Limb (tissue), 2 donors: ENCODE data around the gene CUL5.
"Not testable (repeated sequence)": the region's sequence is repeated elsewhere in the genome, so short reads cannot be mapped to it uniquely, and the experiment has no call there.

Experiments used
- DNase-seq, 2 donors: peaks; one replicate each; pipeline ENCODE4 v3.0.0-alpha.2; 2016; ENCODE audit errors: extremely low spot score in 2 of 2

CUL5 gene

DNA sequence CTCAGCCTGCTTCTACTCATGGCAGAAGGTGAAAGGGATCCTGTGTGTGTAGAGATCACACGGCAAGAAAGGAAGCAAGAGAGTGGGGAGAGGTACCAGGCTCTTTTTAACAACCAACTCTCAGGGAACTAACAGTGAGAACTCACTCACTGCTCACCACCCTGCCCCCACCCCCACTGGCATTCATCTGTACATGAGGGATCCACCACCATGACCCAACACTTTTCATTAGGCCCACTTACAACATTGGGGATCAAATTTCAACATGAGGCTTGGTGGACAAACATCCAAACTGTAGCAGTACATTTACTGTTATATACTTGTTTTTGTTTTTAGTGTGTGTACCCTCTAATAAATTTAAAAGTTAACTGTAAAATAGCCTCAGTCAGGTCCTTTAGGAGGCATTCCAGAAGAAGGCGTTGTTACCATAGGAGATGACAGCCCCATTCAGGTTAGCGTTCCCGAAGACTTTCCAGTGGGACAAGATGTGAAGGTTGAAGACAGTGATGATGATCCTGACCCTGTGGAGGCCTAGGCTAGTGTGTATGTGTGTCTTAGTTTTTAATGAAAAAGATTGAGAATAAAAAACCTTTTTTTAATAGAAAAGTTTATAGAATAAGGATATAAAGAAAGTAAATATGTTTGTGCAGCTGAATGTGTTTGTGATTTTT, 11.3 kb downstream of the CUL5 start:
- DNase-seq: no peak

DNA sequence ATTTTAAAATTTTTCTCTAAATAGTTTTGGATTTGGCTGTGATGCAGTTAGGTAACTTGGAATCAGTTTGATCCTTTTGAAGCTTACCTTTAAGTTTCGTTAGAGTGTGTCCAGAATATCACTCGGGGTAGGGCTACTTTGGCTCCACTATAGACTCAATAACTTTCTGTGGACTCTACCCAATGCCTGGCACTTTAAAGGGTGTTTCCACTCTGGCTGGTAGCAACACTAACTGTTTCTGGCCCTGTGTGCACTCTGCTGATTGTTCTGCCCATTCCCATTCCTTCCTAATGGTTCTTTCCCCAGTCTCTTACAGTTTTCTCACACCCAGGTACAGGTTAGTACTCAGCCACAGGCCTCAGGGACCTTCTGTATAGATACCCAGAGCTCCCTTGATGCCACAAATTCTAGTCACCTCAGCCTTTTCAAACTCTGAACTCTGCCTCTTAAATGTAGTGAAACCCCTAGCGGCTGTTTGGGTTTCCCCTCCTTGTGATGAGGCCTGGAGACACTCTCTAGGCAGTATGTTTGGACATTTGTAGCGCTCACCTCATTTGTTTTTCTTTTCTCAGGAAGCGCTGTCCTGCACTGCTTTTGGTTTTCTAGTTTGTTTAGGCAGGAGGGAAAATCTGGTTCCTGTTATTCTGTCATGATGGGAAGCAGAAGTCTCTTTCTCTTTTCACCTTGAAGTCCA, 16.8 kb downstream of the CUL5 start:
- no peak for DNase-seq

DNA sequence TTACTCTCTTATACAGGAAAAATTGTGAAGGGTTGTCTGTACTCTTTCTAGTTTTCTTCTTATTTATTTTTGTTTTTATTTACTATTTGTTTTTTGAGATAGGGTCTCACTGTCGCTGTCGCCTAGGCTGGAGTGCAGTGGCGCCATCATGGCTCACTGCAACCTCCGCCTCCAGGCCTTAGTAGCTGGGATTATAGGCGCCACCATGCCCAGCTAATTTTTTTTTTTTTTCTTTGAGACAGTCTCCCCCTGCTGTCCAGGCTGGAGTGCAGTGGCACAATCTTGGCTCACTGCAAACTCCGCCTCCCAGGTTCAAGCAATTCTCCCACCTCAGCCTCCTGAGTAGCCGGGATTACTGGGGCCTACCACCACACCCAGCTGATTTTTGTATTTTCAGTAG, 18.4 kb downstream of the CUL5 start:
- DNase-seq: no peak

GRCh38 chr11:108028822-108029441, 20.2 kb downstream of the CUL5 start:
- DNase-seq: not testable (repeated sequence)

- DNase-seq: not testable (repeated sequence)
These were observed 22.9 kb downstream of the CUL5 start for GRCh38 chr11:108031604-108032003.

- no peak for DNase-seq
These were observed 24.1 kb downstream of the CUL5 start for GRCh38 chr11:108032800-108033199.

DNA sequence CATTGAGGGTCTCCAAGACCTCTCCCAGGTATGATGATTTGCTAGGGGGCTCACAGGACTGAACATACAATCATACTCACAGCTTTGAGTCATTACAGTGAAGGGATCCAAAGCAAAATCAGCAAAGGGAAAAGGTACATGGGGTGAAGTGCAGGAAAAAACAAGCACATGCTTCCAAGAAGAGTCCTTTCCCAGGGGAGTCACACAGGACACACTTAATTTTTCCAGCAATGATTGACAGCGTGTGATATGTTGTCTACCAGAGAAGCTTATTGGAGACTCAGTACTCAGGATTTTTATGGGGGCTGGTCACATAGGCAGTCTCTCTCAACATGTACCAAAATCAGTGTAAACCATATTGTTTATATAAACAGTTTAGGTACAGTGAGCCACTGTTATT, 25.3 kb downstream of the CUL5 start:
- no peak for DNase-seq

DNA sequence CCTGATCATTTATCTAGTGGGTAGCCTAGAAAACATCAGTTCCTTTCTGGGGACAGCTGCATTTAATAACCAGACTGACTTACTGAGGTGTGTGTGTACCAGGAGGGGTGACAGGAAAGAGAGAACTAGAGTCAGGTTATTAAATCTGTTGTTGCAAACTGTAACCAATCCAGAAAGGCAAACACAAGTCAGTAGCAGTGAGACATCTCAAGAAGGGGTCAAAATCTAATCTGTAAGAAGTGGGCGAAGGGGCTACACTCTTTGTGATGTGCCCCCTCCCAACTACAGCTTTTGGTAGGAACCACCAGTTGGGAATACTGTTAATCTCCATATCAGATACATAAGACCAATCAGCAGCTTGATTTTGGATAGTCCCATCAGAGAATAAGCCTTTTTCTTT, 26.3 kb downstream of the CUL5 start:
- no peak for DNase-seq

DNA sequence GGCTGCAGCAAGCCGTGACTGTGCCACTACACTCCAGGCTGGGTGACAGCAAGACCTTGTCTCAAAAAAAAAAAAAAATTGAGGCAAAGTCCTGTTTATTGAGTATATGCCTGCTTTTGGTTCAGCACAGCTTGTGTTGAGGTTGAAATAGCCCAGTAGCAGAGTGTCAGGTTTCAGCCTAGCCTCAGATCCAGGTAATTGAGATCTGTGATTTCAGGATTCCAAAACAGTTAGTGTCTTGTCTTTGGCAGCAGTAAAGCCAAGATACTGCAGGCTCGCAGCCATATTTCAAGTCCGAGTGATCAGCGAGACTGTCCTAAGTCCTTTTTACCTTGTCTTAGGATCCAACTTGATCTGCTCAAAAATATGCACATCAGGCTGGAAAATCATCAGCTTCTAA, 27.0 kb downstream of the CUL5 start:
- DNase-seq: no peak

DNA sequence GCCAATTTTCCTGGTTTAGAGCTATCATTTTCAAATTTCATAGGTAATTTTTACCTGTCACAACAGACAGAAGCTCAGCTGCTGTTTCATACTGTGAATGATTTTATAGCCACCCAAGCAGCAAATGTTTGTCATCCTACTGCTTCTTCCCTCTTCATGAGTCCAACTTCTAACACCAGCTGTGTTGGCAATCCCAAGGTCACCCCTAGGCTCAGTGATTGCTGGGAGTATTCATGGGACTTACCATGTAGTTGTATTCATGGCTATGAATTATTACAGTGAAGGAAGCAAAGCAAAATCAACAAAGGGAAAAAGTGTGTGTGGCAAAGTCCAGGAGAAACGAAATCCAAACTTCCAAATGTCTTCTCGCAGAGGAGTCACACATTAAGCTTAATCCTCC, 28.5 kb downstream of the CUL5 start:
- no peak for DNase-seq

- DNase-seq: no peak
These were observed 28.9 kb downstream of the CUL5 start for GRCh38 chr11:108037636-108038035.

- DNase-seq: no peak
These were observed 39.6 kb downstream of the CUL5 start for GRCh38 chr11:108048269-108048668.

GRCh38 chr11:108062336-108062735, 53.6 kb downstream of the CUL5 start:
- no peak for DNase-seq

- no peak for DNase-seq
These were observed 54.7 kb downstream of the CUL5 start for GRCh38 chr11:108063410-108063809.

DNA sequence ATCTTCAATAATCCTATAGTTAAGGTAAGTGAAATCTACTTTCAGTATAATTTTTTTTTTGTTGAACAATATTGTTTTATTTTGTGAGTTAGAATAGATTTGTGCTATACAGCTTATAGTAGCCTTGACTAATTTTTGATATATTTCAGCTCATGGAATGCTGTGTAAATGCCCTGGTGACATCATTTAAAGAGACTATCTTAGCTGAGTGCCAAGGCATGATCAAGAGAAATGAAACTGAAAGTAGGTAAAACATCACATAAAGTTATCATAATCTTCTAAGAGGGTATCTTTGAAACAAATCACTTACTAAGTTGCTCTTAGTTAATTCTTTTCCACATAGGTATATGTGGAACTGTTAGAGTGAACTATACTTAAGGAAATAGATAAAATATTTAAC, 61.2 kb downstream of the CUL5 start:
- no peak for DNase-seq

DNA sequence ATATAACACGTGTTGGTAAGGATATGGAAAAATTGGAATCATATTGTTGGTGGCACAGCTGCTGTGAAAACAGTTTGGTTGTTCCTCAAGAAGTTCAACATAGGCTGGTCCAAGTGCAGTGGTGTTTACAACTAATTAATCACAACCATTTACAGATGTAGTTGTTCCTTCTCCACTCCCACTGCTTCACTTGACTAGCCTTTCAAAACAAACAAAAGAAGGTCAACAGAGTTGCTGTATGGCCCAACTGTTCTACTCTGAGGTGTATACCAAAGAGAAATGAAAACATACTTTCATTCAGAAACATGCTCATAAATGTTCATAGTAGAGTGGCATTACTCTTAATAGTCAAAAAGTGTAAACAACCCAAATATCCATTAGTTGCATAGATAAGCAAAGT, 76.1 kb downstream of the CUL5 start:
- DNase-seq: no peak

GRCh38 chr11:108085672-108086071, 77.0 kb downstream of the CUL5 start:
- DNase-seq: no peak

GRCh38 chr11:108092134-108092533, 83.4 kb downstream of the CUL5 start:
- no peak for DNase-seq

DNA sequence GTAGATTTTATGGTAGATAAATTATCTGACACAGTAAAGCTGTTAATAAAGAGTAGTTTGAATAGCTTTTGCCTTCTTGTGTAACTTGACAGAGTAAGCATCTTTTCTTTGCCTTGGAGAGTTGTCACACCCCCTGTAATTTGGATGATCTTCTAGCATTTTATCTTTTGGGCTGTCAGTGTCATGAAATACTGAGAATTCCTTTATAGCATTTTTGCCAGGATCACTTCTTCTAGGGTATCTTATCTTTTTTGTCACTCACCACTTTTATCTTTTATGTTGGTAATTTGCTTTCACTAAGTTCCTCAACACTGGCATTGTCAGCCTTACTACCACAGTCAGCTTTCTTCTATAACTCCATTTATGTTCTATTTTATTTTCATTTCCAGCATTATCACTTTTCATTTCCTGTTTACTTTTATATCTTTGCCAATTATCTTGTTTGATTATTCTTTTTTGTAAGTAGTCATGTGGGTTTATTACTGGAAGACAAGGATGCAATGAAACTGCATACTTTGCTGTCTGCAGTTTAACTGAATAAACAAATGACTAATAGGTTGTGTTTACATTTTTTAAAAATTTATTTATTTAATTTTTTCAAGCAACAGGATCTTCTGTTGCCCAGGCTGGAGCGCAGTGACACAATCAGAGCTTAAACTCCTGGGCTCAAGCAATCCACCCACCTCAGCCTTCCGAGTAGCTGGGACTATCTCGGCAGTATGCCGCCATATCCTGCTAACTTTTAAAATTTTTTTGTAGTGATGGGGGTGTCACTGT, 84.6 kb downstream of the CUL5 start:
- DNase-seq: no peak

GRCh38 chr11:108097179-108097578, 88.5 kb downstream of the CUL5 start:
- DNase-seq: no peak

GRCh38 chr11:108101090-108101775, 92.5 kb downstream of the CUL5 start:
- DNase-seq: no peak

GRCh38 chr11:108111126-108111525, 102.4 kb downstream of the CUL5 start:
- DNase-seq: no peak
